ENCODE results near the gene VWA5B1. TPM values are rescaled to one million over a fixed set of nuclear protein-coding genes. Genes with fewer than 3 reads are reported as not detected.

VWA5B1 gene
- total and polyA plus RNA-seq, 2 of the 8 experiments (the other 6 are each of a cell fraction or from before 2014, with no cell fraction given) = 0.54 to 2.3 TPM

DNA sequence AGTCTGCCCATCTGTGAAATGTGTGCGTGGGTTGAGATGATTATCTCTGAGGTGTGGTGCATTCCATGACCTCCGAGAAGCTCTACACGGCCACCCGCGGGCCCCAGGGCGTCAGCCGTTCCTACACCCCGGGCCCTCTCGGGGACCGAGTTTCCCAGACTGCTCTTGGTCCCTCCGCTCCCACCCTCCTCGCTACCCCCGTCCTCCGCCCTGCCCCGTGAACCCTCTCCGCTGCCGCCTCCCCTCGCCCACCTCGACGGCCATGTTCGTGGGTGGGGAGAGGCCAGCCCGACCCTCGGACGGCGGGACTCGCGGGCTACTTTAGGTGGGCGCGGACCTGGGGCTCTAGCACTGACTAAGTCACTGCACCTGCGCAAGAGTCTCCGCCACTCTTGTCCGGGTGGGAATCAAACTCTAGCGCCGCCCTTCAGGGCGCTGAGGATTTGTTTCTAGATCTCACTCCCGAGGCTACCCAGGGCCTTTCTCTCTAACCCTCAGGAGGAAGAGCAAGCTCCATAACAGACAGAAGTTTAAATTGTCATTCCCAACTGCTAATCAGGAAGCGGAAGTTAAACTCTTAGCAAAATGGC, 47.7 kb upstream of the VWA5B1 start:
- CTCF ChIA-PET (ENCODE audit: partially characterized antibody) = interaction anchor here (0.7 to 2.2 kb wide), 4 partner anchors 13 to 134 kb away, joined by 3 to 12 read pairs (median 3); no protein-coding TSS in a partner anchor
- no peaks in the 10 kb centered on the region for H3K23me2 ChIP-seq (ENCODE audit: low read depth, low read length)
- no peak overlapping the region for H2AFZ ChIP-seq (ENCODE audit: low read length)

More for the DNA sequence above, 47.7 kb upstream of the VWA5B1 start:
- H2BK12ac ChIP-seq (ENCODE audit: low read depth, low read length) = no peak overlapping the region
- POLR2A ChIA-PET (ENCODE audit: partially characterized antibody) = no interaction called here
- TF ChIP-seq SIRT6 (IDR thresholded peaks at IDR 0.05; ENCODE audit: low read length) (no peak), SP4 (IDR thresholded peaks at IDR 0.05; ENCODE audit: low read length) (no peak), CTCF (IDR thresholded peaks at IDR 0.05; ENCODE audit: control extremely low read depth in 1 of 3, insufficient read depth in 1 of 3, low read depth in 1 of 3, low read length in 3 of 3) (peak in 2 of 3 experiments; percentile 7 to 43; a peak in 3 of 4 replicates)
- H4K20me1 ChIP-seq (replicated peaks in 1 of 2; ENCODE audit: control insufficient read depth in 1 of 2, insufficient read depth in 2 of 2, low read length in 2 of 2) = no peaks in the 10 kb centered on the region
- no peak overlapping the region for H4K5ac ChIP-seq (ENCODE audit: insufficient read length, low read depth, low read length)
- H2AK5ac ChIP-seq (ENCODE audit: low read depth, low read length) = no peak overlapping the region
- H4K8ac ChIP-seq (ENCODE audit: extremely low read depth, insufficient read depth, low read length) = no peak overlapping the region; the same call in 1 of the 2 replicates
- H3K4ac ChIP-seq (replicated peaks; ENCODE audit: insufficient read length, low read depth, low read length) = no peak overlapping the region
- H3K36me3 ChIP-seq (ENCODE audit: control insufficient read depth in 2 of 4, insufficient read depth in 4 of 4, low read length in 3 of 4) = no peaks in the 10 kb centered on the region
- H3K4me3 ChIP-seq (ENCODE audit: extremely low read depth in 1 of 4, insufficient read depth in 2 of 4, low read depth in 3 of 4, low read length in 4 of 4) = no peak overlapping the region
- no peaks in the 10 kb centered on the region for H3K27me3 ChIP-seq (replicated peaks in 1 of 4; ENCODE audit: control insufficient read depth in 3 of 4, extremely low read depth in 1 of 4, insufficient read depth in 3 of 4, low read length in 3 of 4)
- DNase-seq (ENCODE audit: low read depth in 1 of 2, low spot score in 2 of 2) (no peak), FAIRE-seq (no peak)
- H3K27ac ChIP-seq (ENCODE audit: low read depth, low read length) = no peak overlapping the region
- no peak overlapping the region for H3K14ac ChIP-seq (ENCODE audit: insufficient read length)
- no peak overlapping the region for H4K91ac ChIP-seq (replicated peaks; ENCODE audit: insufficient read length, low read length)
- no peak overlapping the region for H2BK120ac ChIP-seq (replicated peaks; ENCODE audit: low read depth, low read length)
- no peak overlapping the region for H3K18ac ChIP-seq (ENCODE audit: extremely low read depth, low read length)
- H3K9ac ChIP-seq (replicated peaks in 1 of 4; ENCODE audit: extremely low read depth in 1 of 4, low read depth in 3 of 4, low read length in 3 of 4) = no peak overlapping the region
- no peak overlapping the region for H3K56ac ChIP-seq (replicated peaks; ENCODE audit: insufficient read length, low read depth, low read length)
- no peak overlapping the region for H3K4me2 ChIP-seq (ENCODE audit: insufficient read depth in 1 of 2, low read depth in 2 of 2, low read length in 2 of 2)
- no peak overlapping the region for H2BK20ac ChIP-seq (ENCODE audit: low read length)
- no peaks in the 10 kb centered on the region for H3K9me3 ChIP-seq (ENCODE audit: insufficient read depth in 2 of 2, low read depth in 1 of 2, low read length in 1 of 2)
- H3K79me2 ChIP-seq (ENCODE audit: control insufficient read depth in 1 of 2, insufficient read depth in 2 of 2, low read length in 2 of 2) = no peaks in the 10 kb centered on the region
- 90% methylated on average over 27 of the region's 37 CpGs; no CpG with 5 or more reads in 1 of the 2 experiments for WGBS, 2 experiments (ENCODE audit: extremely low coverage in 1 of 2, insufficient coverage in 1 of 2, insufficient read length in 1 of 2, insufficient replicate concordance in 2 of 2, low coverage in 1 of 2, low lambda C conversion rate in 2 of 2, missing lambda C conversion rate in 1 of 2)
- no peaks in the 10 kb centered on the region for H3K79me1 ChIP-seq (ENCODE audit: low read depth, low read length)
- no peak overlapping the region for H3K23ac ChIP-seq (ENCODE audit: insufficient read length)
- H2BK15ac ChIP-seq (ENCODE audit: low read length) = no peak overlapping the region
- peaks cover 0 to 3% (median 0%) of the 10 kb centered on the region in 4 experiments; a peak in 1 of 7 replicates for H3K4me1 ChIP-seq (replicated peaks in 1 of 4; ENCODE audit: control insufficient read depth in 3 of 4, insufficient read depth in 4 of 4, low read length in 3 of 4)
- H2BK5ac ChIP-seq (ENCODE audit: low read depth, low read length) = no peak overlapping the region

All from H1 (cell line).